K562 (cell line): ENCODE data around the gene AKNAD1. TPM values are rescaled to one million over a fixed set of nuclear protein-coding genes. Genes with fewer than 3 reads are reported as not detected.

Experiments
- CBX3 ChIP-seq, 2 experiments: IDR thresholded peaks; 1 replicate in 1 of 2; 2 replicates in 1 of 2; pipeline ENCODE4 v1.6.1; 2012; ENCODE audit warnings: inconsistent platforms in 2 of 2, low read length in 2 of 2, borderline replicate concordance in 1 of 2, control low read depth in 1 of 2
- SMARCA4 ChIP-seq: fragments of 450-650 bp; IDR thresholded peaks from 2 replicates; pipeline ENCODE4 v1.6.1; 2016
- TRIM24 ChIP-seq, 2 experiments: fragments of 450-650 bp; IDR thresholded peaks; 2 replicates each; pipeline ENCODE4 v1.6.1; 2016
- XRCC3 ChIP-seq: fragments of 450-650 bp; IDR thresholded peaks from 2 replicates; pipeline ENCODE4 v1.6.1; 2017; ENCODE audit warnings: mild to moderate bottlenecking, moderate library complexity
- ZNF518B ChIP-seq: fragments of 250-450 bp; sonication (Bioruptor Pico); IDR thresholded peaks from 2 replicates; pipeline ENCODE4 v1.5.0; 2021; ENCODE audit warnings: mild to moderate bottlenecking, moderate library complexity
- polyA plus RNA-seq, 8 experiments: library from polyadenylated mRNA; depleted of rRNA in 4 of 8; stranded (reverse) in 5 of 8; unstranded in 3 of 8; fragments of >200 nt; fragmentation: Nextera tagmentation in 2 of 8; fragmentation: Illumina TruSeq in 1 of 8; extraction: Ambion mirVana in 2 of 8; extraction: Trizol in 1 of 8; gene quantifications; 2 replicates each; pipeline versions ENCODE4 v1.2.1 to v1.2.3, GENCODE V29; 2011 to 2014; ENCODE audit warnings: inconsistent platforms in 1 of 8, missing spikeins in 1 of 8
- total RNA-seq, 7 experiments: library from RNA; depleted of rRNA in 6 of 7; stranded (reverse); fragments of >200 nt in 6 of 7; fragmentation: Illumina TruSeq in 2 of 7; extraction: Trizol in 2 of 7; gene quantifications; 2 replicates each; pipeline versions ENCODE4 v1.2.1 to v1.2.3, GENCODE V29; 2011 to 2021; ENCODE audit warnings: low replicate concordance in 1 of 7
- TF ChIP-seq, protein P1 (sequence below): fragments of 150-350 bp; IDR thresholded peaks from 2 replicates; pipeline ENCODE4 v1.6.1; 2014; ENCODE audit warnings: low read depth, mild to moderate bottlenecking, low read length, borderline replicate concordance

The AKNAD1 gene
- total and polyA plus RNA-seq, 9 of the 15 experiments (the other 6 are each of a cell fraction or from before 2014, with no cell fraction given): 0.13 to 0.30 TPM; not detected in 7

DNA sequence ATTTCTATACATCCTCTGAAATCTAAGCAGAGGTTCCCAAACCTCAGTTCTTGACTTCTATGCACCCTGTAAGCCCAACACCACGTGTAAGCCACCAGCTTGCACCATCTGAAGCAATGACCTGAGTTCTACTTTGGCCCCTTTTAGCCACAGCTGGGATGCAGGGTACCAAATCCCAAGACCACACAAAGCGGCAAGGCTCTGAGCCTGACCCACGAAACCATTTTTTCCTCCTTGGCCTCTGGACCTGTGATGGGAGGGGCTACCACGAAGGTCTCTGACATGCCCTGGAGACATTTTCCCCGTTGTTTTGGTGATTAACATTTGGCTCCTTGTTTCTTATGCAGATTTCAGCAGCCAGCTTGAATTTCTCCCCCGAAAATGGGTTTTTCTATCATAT lies 71.6 kb downstream of the AKNAD1 start (continued):
- TF ChIP-seq ZNF518B (CRISPR knock-in tag): no peak
- TF ChIP-seq TRIM24 (IDR thresholded peaks at IDR 0.05): peak in 1 of 2 experiments; percentile 29; a peak in 1 of 4 replicates
- TF ChIP-seq, protein P1, sequence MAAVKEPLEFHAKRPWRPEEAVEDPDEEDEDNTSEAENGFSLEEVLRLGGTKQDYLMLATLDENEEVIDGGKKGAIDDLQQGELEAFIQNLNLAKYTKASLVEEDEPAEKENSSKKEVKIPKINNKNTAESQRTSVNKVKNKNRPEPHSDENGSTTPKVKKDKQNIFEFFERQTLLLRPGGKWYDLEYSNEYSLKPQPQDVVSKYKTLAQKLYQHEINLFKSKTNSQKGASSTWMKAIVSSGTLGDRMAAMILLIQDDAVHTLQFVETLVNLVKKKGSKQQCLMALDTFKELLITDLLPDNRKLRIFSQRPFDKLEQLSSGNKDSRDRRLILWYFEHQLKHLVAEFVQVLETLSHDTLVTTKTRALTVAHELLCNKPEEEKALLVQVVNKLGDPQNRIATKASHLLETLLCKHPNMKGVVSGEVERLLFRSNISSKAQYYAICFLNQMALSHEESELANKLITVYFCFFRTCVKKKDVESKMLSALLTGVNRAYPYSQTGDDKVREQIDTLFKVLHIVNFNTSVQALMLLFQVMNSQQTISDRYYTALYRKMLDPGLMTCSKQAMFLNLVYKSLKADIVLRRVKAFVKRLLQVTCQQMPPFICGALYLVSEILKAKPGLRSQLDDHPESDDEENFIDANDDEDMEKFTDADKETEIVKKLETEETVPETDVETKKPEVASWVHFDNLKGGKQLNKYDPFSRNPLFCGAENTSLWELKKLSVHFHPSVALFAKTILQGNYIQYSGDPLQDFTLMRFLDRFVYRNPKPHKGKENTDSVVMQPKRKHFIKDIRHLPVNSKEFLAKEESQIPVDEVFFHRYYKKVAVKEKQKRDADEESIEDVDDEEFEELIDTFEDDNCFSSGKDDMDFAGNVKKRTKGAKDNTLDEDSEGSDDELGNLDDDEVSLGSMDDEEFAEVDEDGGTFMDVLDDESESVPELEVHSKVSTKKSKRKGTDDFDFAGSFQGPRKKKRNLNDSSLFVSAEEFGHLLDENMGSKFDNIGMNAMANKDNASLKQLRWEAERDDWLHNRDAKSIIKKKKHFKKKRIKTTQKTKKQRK: peak; percentile 84
- peak in 1 of 2 experiments; percentile 97; a peak in 2 of 3 replicates for TF ChIP-seq CBX3 (IDR thresholded peaks at IDR 0.05; ENCODE audit: borderline replicate concordance in 1 of 2, low read length in 2 of 2)
- 0 out of 2 replicates have a peak, but pooled peaks have one; percentile 20 for TF ChIP-seq XRCC3
- TF ChIP-seq SMARCA4: no peak
- TF ChIP-seq, all 486 proteins: peak for 10
